GM12873 (cell line): ENCODE results near the gene ANKEF1.

Source experiments
- TF ChIP-seq, protein P1 (sequence below): IDR thresholded peaks from 2 replicates; pipeline ENCODE4 v1.5.1; 2012; ENCODE audit warnings: low read depth, mild to moderate bottlenecking, moderate library complexity, low read length, control low read depth; ENCODE audit not compliant: insufficient read depth; ENCODE audit errors: missing control alignments

The ANKEF1 gene

DNA sequence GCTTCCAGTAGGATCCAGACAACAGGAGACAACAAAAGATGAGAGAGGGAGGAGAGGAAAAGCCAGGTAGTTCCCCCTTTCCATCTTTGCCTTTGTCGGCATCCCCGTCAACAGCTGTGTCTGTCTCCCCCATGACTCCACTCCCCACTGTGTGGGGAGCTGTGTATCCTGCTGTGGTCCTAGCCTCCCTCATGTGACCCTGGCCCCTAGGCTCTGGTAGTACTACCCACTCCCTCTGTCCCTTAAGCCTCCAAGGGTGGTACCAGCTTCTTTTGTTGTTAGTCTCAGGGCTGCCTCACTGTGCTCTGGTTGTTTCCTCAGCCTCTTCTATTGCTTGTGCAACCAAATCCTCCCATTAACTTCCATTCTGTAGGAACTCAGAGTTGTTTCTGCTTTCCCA lies 28.7 kb downstream of the ANKEF1 start:
- TF ChIP-seq, protein P1, sequence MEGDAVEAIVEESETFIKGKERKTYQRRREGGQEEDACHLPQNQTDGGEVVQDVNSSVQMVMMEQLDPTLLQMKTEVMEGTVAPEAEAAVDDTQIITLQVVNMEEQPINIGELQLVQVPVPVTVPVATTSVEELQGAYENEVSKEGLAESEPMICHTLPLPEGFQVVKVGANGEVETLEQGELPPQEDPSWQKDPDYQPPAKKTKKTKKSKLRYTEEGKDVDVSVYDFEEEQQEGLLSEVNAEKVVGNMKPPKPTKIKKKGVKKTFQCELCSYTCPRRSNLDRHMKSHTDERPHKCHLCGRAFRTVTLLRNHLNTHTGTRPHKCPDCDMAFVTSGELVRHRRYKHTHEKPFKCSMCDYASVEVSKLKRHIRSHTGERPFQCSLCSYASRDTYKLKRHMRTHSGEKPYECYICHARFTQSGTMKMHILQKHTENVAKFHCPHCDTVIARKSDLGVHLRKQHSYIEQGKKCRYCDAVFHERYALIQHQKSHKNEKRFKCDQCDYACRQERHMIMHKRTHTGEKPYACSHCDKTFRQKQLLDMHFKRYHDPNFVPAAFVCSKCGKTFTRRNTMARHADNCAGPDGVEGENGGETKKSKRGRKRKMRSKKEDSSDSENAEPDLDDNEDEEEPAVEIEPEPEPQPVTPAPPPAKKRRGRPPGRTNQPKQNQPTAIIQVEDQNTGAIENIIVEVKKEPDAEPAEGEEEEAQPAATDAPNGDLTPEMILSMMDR: no peak

DNA sequence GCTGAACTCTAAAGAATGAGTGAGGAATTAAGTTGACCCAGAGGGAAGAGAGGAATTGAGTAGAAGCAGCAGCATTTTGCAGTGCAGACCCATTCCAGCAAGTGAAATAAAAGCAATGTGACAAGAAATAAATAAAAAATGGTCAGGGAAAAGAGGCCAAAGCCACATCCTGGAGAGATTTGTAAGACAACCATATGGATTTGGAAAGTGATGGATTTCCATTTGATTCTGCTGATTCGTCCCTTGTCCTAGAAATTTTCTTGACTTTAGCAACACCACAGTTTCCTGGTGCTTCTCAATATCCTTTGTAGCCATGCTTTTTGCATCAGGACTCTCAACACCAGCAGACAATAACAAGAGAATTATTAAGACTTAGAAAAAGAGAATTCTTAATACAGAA lies 29.8 kb downstream of the ANKEF1 start:
- TF ChIP-seq, protein P1: no peak

DNA sequence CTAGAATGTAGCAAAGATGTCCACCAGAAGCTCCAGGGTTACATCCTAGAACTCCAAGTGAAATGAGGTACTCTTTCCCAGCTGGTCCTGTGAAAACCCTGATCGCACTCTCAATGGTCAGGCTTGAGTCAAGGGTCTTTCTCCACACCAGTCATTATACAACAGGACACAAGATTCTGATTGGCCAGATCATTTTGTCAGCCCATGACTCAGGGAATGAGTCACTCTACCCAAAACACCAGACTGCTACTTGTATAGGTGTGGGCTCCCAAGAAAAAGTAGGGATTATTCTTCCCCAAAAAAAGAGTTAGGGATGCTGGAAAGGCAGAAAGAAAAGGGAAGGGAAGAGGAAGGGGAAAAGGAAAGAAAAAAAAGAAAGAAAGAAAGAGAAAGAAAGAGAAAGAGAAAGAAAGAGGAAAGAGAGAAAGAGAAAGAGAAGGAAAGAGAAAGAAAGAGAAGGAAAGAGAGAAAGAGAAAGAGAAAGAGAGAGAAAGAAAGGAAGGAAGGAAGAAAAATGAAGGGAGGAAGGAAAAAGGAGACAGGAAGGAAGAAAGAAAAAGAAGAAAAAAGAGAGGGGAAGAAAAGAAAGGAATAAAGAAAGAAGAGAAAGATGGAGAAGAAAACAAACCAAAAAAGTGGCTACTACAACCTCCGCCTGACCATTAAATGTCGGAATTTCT lies 30.5 kb downstream of the ANKEF1 start:
- TF ChIP-seq, protein P1: no peak

DNA sequence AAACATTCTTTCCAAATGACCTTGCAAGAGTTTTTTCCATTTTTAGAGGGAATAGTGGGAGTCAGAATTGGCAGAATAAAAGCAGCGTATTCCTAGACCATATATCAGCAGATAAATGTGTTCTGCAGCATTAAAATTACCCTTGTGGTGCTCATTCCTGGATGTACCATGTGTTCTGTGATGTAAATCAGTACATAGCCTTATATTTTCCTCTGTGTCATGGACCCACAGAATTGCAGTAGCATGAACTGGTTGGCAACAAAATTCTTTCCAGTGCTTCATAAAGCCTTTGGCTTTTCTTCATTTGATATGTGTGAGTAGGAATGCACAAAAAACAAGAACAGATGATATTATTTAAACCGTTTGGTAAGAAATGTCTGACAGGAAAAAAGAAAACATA lies 32.5 kb downstream of the ANKEF1 start:
- TF ChIP-seq, protein P1: no peak

DNA sequence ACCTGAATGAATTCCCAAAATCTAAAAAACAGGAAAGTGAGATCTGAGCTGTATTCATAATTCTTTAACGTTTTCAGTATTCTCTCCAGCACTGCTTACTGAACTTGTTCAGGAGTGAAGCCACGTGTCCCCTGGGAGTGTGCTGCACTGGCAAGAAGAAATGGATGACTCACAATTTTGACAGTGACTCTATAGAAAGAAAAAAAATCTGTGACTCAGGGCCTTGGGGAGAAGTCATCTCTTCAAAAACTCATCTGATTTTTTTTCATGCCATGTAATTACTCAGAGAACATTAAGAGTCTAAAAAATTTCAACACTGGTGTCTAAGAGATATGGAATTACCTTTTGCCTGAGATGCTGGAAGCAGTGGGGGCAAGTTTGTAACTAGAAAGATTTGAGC lies 39.7 kb downstream of the ANKEF1 start:
- TF ChIP-seq, protein P1: no peak

DNA sequence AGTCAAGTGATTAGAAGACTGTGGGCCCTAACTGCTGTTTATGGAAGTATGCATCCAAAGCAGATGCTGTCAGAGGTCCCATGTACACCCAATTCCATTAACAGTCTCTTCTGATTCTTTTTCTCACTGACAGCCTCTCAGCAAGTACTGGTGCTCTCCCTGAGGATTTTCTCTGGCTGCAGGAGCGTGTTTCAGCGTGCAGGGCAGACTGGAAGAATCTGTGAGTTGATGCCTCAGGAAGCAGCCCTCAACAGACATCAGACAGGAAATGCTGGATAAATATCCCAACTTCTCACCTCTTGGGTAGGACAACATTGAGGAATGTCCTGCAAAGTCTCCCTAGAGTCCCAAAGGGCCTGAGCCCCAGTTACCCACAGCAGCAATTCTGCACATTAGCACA lies 40.8 kb downstream of the ANKEF1 start:
- TF ChIP-seq, protein P1: no peak

DNA sequence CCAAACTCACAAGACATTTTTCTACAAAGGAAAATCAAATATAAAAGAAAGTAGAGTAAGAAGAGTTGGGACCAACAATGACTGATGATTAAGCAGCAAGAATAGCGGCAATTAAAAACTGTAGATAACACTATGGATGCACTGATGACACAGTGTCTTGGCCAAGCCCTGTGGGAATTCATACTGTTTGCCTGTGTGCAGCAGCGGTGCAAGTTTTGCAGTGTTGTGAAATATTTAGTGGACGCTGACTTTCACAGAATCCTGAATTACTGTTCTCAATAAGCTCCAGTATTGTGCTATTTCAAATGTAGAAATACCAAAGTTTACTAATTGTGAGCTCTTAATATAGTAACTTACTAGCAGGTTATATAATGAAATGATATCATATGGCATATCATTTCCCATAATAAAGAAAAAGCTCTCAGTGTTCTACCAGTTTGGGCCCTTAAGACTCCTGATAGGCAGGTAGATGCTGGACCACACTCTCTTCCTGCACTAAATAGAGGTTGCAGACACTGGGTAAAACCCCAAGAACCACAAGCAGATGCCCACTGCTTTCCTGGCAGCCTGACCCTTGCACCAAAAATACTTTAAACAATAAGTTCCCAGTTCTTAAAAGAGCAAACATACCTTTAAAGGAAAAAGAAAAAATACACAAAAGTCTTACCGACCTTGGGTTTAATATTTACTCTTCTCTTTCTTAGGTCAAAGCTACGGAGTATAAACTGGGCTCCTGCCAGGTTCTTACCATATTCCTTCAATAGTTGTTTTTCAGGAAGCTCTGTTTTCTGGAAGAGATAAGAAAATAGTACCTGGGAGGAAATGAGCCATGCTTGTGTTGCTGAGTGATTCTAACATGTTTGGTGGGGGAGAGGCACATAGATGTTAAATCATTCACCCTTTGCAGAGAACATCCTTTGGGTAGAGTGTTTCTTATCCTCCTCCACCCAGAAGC lies 41.6 kb downstream of the ANKEF1 start:
- TF ChIP-seq, protein P1: no peak
